HG03520 (cell line): ENCODE results near the gene LINC01488.

Experiments
- ATAC-seq: cut with Tn5 transposase; IDR thresholded peaks from one replicate; pipeline ENCODE4 v1.9.1; 2021; ENCODE audit warnings: mild to moderate bottlenecking, moderate library complexity; ENCODE audit not compliant: unreplicated experiment

LINC01488 gene

GRCh38 chr11:69490516-69490915 is 9.1 kb downstream of the LINC01488 start:
- ATAC-seq: no peak

GRCh38 chr11:69491071-69492031 is 9.9 kb downstream of the LINC01488 start:
- ATAC-seq: no peak

DNA sequence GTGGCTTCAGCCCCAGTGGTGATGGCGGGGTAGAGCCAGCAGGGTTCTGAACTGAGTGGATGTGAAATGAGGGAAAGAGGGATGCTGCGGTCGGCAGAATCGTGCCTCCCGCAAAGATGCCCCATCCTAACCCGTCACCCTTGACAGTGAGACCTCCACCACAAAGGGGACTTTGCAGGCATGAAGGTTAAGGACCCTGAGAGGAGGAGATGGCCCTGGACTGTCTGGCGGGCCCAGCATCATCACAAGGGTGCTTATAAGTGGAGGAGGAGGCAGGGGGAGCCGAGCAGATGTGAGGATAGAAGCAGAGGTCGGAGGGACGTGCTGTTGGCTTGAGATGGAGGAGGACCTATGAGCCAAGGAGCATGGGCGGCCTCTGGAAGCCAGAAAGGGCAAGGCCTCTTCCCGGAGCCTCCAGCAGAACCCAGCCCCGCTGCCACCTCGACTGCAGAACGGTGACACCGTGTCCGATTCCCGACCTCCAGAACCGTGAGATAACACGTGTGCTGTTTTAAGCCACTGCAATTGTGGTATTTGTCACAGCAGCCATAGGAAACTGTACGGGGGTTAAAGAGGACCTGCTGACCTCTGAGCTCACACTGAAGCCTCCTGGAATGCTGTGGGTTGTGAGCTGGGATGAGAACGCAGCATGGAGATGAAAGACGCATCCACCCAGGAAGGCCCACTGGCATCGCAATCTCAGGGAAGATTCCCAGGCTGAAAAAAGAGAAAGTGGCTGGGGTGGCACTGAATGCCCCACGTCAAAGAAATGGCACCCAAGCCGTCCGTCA is 10.9 kb downstream of the LINC01488 start:
- no peak for ATAC-seq

GRCh38 chr11:69493931-69494821 is 12.7 kb downstream of the LINC01488 start:
- ATAC-seq: no peak

- ATAC-seq: no peak
Observed at GRCh38 chr11:69494851-69495250, 13.4 kb downstream of the LINC01488 start.

GRCh38 chr11:69495441-69496201 is 14.2 kb downstream of the LINC01488 start:
- ATAC-seq: no peak

GRCh38 chr11:69496202-69496557 is 14.7 kb downstream of the LINC01488 start:
- ATAC-seq: no peak

GRCh38 chr11:69496631-69497220 is 15.3 kb downstream of the LINC01488 start:
- no peak for ATAC-seq

DNA sequence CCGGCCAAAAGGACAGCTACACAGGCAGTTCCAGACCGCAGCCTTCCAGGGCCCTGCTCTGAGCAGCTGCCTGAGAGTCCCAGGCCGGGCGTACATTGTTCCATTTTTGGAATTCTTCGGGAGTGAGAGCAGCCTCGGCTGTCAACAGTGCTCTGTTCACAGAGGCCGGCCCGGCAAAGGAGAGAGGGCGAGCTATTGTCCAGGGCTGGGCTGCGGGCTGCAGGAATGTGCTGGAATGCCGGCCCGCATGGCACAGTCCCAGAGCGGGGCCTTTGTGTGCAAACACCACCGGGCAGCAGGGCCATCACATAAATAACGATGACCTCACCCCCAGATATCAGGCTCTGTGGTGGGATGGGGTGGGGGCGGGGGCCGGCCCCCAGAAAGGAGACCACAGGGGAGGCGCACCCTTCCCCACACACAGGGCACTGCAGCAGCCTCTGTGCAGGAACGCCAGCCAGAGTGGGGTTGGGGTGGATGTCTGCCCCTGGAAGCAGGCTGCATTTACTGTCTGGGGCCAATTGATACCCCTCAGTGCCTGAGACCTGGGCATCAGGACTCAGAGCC is 15.8 kb downstream of the LINC01488 start:
- ATAC-seq: no peak

DNA sequence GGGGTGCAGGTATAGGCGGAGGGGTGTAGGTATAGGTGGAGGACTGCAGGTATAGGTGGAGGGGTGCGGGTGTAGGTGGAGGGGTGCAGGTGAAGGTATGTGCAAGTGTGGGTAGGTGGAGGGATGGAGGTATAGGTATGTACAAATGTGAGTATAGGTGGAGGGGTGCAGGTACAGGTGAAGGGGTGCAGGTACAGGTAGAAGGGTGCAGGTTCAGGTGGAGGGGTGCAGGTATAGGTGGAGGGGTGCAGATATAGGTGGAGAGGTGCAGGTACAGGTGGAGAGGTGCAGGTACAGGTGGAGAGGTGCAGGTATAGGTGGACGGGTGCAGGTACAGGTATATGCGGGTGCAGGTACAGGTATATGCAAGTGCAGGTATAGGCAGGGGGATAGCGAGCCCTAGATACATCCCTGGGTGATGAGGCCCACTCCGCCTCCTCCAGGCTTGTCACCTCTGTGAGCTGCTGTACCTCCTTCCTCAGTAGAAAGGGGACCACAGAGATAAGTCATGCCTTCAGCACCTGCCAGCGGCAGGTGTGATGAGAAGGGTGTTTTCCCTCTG is 17.2 kb downstream of the LINC01488 start:
- ATAC-seq: no peak

DNA sequence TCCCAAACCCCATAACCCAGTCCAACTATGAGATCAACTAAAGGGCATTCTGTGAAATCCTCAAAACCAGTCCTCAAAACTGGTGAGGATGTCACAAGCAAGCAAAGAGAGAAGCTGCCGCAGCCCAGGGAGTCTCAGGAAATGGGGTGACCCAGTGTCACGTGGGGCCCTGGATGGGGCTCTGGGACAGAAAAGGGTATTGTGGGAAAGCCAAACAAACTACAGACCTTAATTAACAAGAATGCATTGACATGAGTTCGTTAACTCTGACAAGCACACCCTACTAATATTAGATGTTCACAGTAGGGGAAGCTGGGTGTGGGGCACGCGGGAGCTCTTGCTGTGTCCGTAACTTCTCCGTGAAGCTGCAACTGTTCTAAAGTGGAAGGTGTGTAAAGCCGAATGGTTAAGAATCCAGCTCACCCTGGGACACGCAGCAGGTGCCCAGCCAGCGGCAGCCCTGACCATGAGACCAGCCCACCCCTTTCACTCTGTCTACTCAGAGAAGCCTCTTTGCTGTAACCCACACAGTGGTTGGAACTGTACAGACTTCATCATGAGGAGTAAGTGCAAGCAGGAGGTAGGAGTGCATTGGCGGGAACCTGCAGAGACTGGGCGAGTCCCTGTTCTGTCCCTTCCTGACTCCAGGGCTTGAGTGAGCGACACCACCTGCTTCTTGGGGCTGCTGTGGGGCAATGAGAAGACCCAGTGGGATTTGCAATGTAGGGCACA is 17.9 kb downstream of the LINC01488 start:
- ATAC-seq: no peak

DNA sequence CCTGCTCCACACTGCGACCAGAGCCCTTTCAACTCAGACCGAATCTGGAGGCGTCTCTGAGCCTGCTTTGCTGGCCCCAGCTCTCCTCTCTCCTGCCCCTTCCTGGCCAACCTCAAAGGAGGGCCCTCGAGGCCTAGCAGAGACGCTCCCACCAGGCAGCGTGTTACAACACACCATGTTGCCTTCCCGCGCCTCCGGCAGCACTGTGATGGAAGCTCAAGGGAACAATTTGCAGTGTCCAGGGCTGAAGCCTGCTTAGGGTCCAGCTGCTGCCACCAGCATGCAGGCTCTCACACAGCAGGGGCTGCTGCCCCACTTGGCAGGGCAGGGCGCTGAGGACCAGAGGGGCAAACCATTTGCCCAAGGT is 18.4 kb downstream of the LINC01488 start:
- no peak for ATAC-seq

DNA sequence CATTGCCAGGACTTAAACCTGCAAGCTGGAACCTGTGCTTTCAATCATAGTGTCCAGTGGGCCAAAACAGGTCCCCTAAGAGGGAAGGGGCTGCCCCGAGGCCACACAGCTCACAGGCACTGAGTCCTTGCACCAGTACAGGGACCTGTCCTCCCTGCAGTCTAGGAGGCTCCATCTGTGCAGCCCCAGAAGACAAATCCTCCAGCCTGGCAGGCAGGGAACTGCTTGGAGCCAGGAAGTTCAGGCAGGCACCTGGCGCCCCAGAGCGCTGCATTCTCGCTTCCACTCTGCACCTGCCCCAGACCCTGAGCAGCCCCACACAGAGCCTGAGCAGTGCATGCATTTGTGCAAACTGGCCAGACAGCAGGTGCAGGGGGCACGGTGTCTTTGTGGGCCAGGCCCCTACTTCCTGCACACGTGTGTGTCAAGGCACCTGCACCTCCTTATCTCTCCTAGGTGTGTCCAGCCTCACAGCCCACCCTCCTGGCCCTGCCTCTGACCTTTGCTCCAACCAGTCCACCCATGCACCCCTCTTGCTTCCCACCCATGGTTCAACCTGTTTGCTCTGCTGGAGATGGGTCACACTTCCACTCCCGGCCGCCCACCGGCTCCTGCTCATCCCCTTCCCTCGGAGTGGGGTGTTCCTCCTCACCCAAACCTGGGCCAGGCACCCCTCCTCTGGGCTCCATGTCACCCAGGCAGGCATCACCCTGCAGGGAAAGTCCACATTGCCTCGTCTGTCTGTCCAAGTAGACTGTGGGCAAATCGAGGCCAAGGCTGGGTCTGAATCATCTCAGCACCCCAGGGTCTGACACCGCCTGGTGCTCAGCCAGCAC is 19.0 kb downstream of the LINC01488 start:
- no peak for ATAC-seq

DNA sequence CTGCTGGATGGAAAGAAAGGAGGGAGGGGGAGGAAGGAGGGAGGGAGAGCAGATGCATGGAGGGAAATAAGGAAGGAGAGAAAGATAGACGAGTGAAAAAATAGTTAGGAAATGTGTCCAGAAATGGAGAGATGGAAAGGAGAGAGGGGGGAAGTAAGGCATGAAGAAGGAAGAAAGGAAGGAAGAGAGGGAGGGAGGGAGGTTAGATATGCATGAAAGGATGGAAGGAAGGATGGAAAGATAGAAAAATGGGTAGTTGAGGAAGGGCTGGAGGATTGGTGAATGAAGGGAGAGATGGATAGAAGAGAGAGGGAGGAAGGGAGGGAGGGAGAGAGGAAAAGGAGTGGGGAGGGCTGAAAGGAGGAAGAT is 19.6 kb downstream of the LINC01488 start:
- no peak for ATAC-seq

- ATAC-seq: no peak
Observed at GRCh38 chr11:69501891-69502860, 20.7 kb downstream of the LINC01488 start.

DNA sequence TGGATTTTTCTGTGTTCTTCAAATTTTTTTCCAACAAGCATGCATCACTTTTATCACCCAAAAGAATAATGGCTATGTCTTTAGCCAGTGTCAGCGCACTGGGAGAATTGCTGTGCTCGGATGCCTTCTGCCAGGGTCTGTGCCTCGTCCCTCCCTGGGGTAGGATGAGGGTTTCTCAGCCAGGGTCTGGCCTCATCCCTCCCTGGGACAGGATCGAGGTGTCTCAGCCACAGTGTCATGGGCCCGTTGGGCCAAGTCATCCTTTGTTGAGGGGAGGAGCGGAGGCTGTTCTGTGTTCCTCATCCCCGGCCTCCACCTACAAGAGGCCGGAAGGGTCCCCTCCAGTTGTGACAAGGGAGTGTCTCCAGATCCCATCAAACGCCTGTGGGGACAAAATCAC is 22.7 kb downstream of the LINC01488 start:
- no peak for ATAC-seq
